Skeletal muscle tissue (tissue), 4 donors: ENCODE data around the gene RPTOR. TPM values are rescaled to one million over a fixed set of nuclear protein-coding genes. Genes with fewer than 3 reads are reported as not detected.
"Not testable (repeated sequence)": the region's sequence is repeated elsewhere in the genome, so short reads cannot be mapped to it uniquely, and the experiment has no call there.

Source experiments
- H3K27ac ChIP-seq: one replicate; pipeline ENCODE4 v1.7.0; 2013; ENCODE audit warnings: mild to moderate bottlenecking, low read depth, low read length, inconsistent platforms
- H3K27me3 ChIP-seq, 3 donors: one replicate each; pipeline ENCODE4 v1.7.0; 2013; ENCODE audit warnings: low read length in 3 of 3; ENCODE audit not compliant: control insufficient read depth in 3 of 3, insufficient read depth in 3 of 3
- H3K36me3 ChIP-seq, 3 donors: one replicate each; pipeline ENCODE4 v1.7.0; 2013; ENCODE audit warnings: low read length in 3 of 3; ENCODE audit not compliant: control insufficient read depth in 3 of 3, insufficient read depth in 3 of 3
- H3K4me1 ChIP-seq, 3 donors: one replicate each; pipeline ENCODE4 v1.7.0; 2013; ENCODE audit warnings: low read length in 3 of 3, mild to moderate bottlenecking in 3 of 3; ENCODE audit not compliant: control insufficient read depth in 3 of 3, insufficient read depth in 3 of 3
- H3K4me3 ChIP-seq, 3 donors: one replicate each; pipeline ENCODE4 v1.7.0; 2013; ENCODE audit warnings: low read length in 3 of 3
- H3K9ac ChIP-seq, 3 donors: one replicate each; pipeline ENCODE4 v1.7.0; 2013; ENCODE audit warnings: low read length in 3 of 3, mild to moderate bottlenecking in 3 of 3, moderate library complexity in 2 of 3, low read depth in 1 of 3
- H3K9me3 ChIP-seq, 3 donors: one replicate each; pipeline ENCODE4 v1.7.0; 2013; ENCODE audit warnings: low read length in 3 of 3; ENCODE audit not compliant: control insufficient read depth in 3 of 3
- total RNA-seq: library from RNA; depleted of rRNA; stranded (reverse); fragments of >200 nt; gene quantifications from one replicate; pipeline ENCODE4 v1.2.3, GENCODE V29; 2014
- donor health status: Osteomylitis.

The RPTOR gene
- total RNA-seq, 1 donor from 2014 or later, result 24.5 TPM

DNA sequence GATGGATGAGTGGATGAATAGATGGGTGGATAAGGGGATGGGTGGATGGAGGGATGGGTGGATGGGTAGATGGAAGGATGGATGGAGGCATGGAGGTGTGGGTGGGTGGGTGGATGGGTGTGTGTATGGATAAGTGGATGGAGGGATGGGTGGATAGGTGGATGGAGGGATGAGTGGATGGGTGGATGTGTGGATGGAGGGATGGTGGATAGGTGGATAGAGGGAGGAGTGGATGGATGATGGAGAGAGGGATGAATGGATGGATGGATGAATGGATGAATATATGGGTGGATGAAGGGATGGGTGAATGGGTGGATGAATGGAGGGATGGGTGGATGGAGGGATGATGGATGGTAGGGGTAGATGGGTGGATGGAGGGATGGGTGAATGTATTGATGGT, 40.7 kb upstream of the RPTOR start:
- peaks cover 11 to 42% (median 31%) of the 10 kb centered on the region in 3 donors for H3K27me3 ChIP-seq
- H3K4me3 ChIP-seq, result no peak overlapping the region
- H3K27ac ChIP-seq, result no peak overlapping the region
- H3K9ac ChIP-seq, result no peak overlapping the region
- no peaks in the 10 kb centered on the region for H3K36me3 ChIP-seq
- peaks cover 0 to 15% (median 4%) of the 10 kb centered on the region in 3 donors for H3K4me1 ChIP-seq
- H3K9me3 ChIP-seq, result no peaks in the 10 kb centered on the region

DNA sequence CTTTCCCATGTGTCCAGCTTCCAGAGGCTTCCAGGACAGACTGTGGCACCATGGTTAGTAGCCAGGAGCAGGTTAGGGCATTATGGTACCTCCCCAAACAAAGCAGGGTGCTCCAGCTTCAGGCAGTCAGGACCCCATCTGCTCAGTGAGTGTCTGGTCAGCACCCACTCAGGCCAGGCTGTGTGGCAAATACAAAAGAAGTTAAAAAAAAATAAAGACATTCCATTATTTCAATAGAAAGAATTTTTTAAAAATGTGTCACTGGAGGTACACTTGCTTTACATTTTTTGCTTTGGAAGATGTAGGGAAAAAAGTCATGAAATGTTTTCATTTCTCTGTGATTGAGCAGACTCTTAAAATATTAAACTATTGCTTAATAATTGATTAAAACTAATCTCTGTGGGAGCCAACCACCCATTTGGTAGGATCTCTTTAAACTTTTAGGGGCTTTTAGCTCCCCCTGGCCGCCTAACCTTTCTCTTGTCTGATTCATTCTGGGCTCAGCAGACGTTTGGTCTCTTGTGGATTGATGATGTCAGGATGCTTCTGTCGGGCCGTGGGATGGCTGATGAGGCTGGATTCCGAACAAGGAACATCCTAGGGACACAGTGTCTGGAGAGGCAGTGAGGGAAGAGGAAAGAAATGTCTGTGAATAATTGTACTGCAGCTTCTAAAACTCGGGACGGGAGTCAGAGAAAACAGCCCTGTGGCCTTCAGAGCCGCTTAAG, 39.8 kb upstream of the RPTOR start:
- peaks cover 11 to 42% (median 37%) of the 10 kb centered on the region in 3 donors for H3K27me3 ChIP-seq
- no peak overlapping the region for H3K27ac ChIP-seq
- H3K4me3 ChIP-seq, result no peak overlapping the region
- peaks cover 0 to 7% (median 4%) of the 10 kb centered on the region in 3 donors for H3K4me1 ChIP-seq
- H3K9me3 ChIP-seq, result no peaks in the 10 kb centered on the region
- H3K36me3 ChIP-seq, result no peaks in the 10 kb centered on the region
- H3K9ac ChIP-seq, result no peak overlapping the region

DNA sequence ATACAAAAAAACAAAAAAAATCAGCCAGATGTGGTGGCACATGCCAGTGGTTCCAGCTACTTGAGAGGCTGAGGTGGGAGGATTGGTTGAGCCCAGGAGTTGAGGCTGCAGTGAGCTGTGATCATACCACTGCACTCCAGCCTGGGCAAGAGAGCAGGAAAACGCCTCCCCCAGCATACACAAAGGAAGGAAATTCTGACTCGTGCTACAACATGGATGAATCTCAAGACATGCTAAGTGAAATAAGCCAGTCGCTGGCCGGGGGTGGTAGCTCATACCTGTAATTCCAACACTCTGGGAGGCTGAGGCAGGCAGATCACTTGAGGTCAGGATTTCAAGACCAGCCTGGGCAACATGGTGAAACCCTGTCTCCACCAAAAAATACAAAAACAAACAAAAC, 37.5 kb upstream of the RPTOR start:
- H3K4me1 ChIP-seq, H3K36me3 ChIP-seq, H3K4me3 ChIP-seq, H3K9me3 ChIP-seq, H3K9ac ChIP-seq, H3K27ac ChIP-seq: not testable (repeated sequence)
- H3K27me3 ChIP-seq, result peaks cover 24 to 45% (median 41%) of the 10 kb centered on the region in 3 donors

DNA sequence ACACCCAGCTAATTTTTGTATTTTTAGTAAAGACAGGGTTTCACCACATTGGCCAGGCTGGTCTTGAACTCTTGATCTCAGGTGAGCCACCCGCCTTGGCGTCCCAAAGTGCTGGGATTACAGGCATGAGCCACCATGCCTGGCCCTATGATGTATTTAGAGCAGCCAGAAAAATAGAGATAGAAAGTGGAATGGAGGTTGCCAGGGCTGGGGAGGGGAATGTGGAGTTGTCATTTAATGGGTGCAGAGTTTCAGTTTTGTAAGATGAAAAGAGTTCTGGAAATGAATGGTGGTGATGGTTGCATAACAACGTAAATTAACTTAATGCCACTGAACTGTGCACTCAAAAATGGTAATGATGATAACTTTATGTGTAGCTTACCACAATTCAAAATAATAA, 36.7 kb upstream of the RPTOR start:
- Histone ChIP-seq H3K4me1 (no peaks in the 10 kb centered on the region), H3K36me3 (no peaks in the 10 kb centered on the region), H3K9me3 (no peaks in the 10 kb centered on the region), H3K27me3 (peaks cover 21 to 42% (median 37%) of the 10 kb centered on the region in 3 donors), H3K4me3 (no peak overlapping the region), H3K9ac (no peak overlapping the region), H3K27ac (no peak overlapping the region)

DNA sequence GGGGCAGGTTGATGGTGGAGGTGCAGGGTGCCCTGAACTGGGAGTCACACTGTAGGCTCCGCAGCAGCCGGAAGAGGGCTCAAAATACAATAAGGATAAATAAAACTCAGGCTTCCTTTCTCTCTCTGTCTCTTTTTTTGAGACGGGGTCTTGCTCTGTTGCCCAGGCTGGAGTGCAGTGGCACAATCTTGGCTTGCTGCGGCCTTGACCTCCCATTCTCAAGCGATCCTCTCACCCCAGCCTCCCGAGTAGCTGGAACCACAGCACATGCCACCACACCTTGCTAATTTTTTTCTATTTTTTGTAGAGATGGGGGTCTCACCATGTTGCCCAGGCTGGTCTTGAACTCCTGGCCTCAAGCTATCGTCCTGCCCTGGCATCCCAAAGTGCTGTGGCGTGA, 35.3 kb upstream of the RPTOR start:
- Histone ChIP-seq H3K27ac (no peak overlapping the region), H3K27me3 (peaks cover 17 to 38% (median 35%) of the 10 kb centered on the region in 3 donors), H3K4me1 (no peaks in the 10 kb centered on the region), H3K36me3 (no peaks in the 10 kb centered on the region), H3K4me3 (no peak overlapping the region), H3K9ac (no peak overlapping the region), H3K9me3 (no peaks in the 10 kb centered on the region)

DNA sequence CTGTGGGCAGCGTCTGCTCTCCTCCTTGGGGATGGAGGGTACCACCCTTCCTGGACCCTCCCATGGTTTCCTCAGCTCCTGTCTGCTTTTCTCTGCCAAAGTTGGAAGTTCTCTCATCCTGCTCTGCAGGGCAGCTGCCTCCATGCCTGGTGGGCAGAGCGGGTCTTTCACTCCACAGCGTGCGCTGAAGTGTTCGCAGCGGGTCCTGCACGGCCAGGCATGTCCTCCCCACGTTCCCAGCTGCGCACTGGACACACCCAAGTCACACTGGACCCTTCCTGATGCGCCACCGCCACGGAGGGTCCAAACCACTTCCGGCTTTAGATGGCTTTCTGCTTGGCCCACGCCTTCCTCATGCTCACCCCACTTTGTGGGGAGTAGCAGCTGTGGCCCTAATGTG, 34.5 kb upstream of the RPTOR start:
- no peaks in the 10 kb centered on the region for H3K9me3 ChIP-seq
- peaks cover 15 to 38% (median 32%) of the 10 kb centered on the region in 3 donors for H3K27me3 ChIP-seq
- no peaks in the 10 kb centered on the region for H3K36me3 ChIP-seq
- H3K4me3 ChIP-seq, result no peak overlapping the region
- H3K9ac ChIP-seq, result no peak overlapping the region
- H3K27ac ChIP-seq, result no peak overlapping the region
- H3K4me1 ChIP-seq, result no peaks in the 10 kb centered on the region

DNA sequence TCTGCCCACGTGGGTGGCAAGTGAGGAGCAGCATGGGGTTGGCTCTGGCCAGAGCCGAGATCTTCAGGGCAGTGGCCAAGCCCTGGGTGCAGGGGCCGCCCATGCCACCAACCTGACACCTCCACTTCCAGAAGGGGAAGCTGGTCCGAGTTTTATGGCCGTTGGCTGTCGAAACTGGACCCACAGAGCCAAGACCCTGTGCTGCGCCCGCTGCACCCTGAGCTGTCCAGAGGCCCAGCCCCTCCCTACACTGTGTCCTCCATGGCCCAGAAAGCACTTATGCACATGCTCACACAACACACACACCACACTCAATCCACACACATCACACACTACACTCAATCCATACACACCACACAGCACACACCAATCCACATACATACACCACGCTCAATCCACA, 33.9 kb upstream of the RPTOR start:
- Histone ChIP-seq H3K27ac (no peak overlapping the region), H3K27me3 (peaks cover 15 to 38% (median 29%) of the 10 kb centered on the region in 3 donors), H3K4me1 (no peaks in the 10 kb centered on the region), H3K9me3 (no peaks in the 10 kb centered on the region), H3K9ac (no peak overlapping the region), H3K36me3 (no peaks in the 10 kb centered on the region), H3K4me3 (no peak overlapping the region)

DNA sequence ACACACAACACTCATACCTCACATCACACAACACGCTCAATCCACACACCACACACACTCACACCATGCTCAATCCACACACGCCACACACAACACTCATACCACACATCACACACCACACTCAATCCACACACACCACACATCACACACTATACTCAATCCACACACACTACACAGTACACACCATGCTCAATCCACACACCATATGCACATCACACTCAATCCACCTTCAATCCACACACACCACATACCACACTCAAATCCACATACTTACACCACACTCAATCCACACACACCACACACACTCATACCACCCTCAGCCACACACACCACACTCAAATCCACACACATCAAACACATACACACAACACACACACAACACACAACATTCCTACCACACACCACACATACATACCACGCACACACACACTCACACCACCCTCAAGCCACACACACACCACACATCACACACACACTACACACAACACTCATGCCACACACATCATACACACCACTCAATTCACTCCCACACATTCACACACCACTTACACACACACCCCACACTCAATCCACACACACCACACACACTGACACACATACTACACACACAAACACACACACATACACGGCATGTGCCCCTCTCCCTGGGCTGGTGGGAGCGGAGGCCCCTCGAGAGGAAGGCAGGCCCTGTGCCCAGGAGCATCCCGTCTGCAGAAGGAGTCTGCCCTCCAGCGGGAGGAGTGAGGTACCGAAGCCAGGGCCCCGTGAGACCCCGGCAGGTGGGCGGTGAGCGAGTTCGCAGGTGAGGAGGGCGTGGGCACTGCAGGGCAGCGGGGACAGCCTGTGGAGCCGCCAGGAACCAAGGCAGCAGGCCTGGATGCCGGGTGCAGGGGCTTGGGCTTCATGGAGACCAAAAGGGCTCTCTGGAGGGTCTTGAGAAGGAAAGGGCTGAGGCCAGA, 33.1 kb upstream of the RPTOR start:
- Histone ChIP-seq H3K9me3 (no peaks in the 10 kb centered on the region), H3K27ac (no peak overlapping the region), H3K9ac (no peak overlapping the region), H3K4me3 (no peak overlapping the region), H3K27me3 (peaks cover 15 to 38% (median 27%) of the 10 kb centered on the region in 3 donors), H3K4me1 (no peaks in the 10 kb centered on the region), H3K36me3 (no peaks in the 10 kb centered on the region)

DNA sequence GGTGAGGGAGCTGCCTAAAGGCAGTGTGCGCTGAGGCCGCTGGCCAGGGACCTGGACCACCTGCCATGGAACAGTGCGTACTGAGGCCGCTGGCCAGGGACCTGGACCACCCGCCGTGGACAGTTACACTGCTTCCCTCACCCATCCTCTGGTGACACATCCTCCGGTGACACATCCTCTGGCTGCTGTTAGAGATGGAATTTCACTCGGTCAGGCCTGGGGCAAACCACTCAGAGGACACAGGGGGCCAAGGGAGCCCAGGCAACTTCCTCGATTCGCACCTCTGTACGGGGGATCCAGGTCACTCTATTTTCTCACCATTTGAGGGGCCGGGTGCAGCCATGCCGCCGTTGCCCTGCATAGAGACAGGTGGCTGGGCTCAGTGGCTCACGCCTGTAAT, 32.4 kb upstream of the RPTOR start:
- Histone ChIP-seq H3K36me3 (no peaks in the 10 kb centered on the region), H3K27me3 (peaks cover 15 to 43% (median 24%) of the 10 kb centered on the region in 3 donors), H3K9me3 (no peaks in the 10 kb centered on the region), H3K4me3 (no peak overlapping the region), H3K27ac (no peak overlapping the region), H3K4me1 (no peaks in the 10 kb centered on the region), H3K9ac (no peak overlapping the region)

DNA sequence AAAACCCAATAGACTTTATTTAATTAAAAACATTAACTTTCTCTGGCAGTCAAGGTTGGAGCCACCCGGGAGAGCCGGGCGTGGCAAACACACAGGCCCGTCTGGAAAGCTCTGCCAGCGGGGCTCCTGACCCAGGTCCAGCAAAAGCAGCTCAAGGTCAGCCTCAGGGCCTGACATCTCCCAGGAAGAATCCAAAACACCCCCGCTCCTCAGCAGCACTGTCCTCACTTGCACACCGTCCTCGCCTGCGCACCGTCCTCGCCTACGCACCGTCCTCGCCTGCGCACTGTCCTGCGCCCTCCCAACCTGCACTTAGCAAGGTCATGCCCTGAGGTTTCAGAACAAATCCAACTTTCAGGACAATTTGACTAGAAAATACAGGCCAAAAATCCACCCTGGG, 31.4 kb upstream of the RPTOR start:
- Histone ChIP-seq H3K27me3 (peaks cover 15 to 43% (median 24%) of the 10 kb centered on the region in 3 donors), H3K9me3 (no peaks in the 10 kb centered on the region), H3K4me3 (no peak overlapping the region), H3K36me3 (no peaks in the 10 kb centered on the region), H3K27ac (no peak overlapping the region), H3K9ac (no peak overlapping the region), H3K4me1 (no peaks in the 10 kb centered on the region)
